Hippocampal formation (tissue), 2 donors: Measurements from ENCODE around the gene DLGAP4.
"Not testable (repeated sequence)": the region's sequence is repeated elsewhere in the genome, so short reads cannot be mapped to it uniquely, and the experiment has no call there.

Source experiments
- DNase-seq, 2 donors: peaks; one replicate each; lab custom pipeline; 2025; lab: John Stamatoyannopoulos, UW

Gene DLGAP4

GRCh38 chr20:36499723-36500501, 193.8 kb downstream of the DLGAP4 start:
- no peak for DNase-seq

- no peak for DNase-seq
These were observed 195.3 kb downstream of the DLGAP4 start for GRCh38 chr20:36501367-36502006.

- DNase-seq: no peak
These were observed 198.2 kb downstream of the DLGAP4 start for GRCh38 chr20:36504295-36504694.

- no peak for DNase-seq
These were observed 200.1 kb downstream of the DLGAP4 start for GRCh38 chr20:36506253-36506652.

- no peak for DNase-seq
These were observed 201.6 kb downstream of the DLGAP4 start for GRCh38 chr20:36507746-36508145.

- DNase-seq: no peak
These were observed 213.0 kb downstream of the DLGAP4 start for GRCh38 chr20:36519012-36519719.

GRCh38 chr20:36519944-36520343, 213.8 kb downstream of the DLGAP4 start:
- no peak for DNase-seq

GRCh38 chr20:36521526-36521925, 215.4 kb downstream of the DLGAP4 start:
- DNase-seq: no peak

GRCh38 chr20:36522412-36522811, 216.3 kb downstream of the DLGAP4 start:
- not testable (repeated sequence) for DNase-seq

- DNase-seq: no peak
These were observed 217.2 kb downstream of the DLGAP4 start for GRCh38 chr20:36523341-36523740.

- no peak for DNase-seq
These were observed 219.7 kb downstream of the DLGAP4 start for GRCh38 chr20:36525620-36526365.

GRCh38 chr20:36526521-36527011, 220.4 kb downstream of the DLGAP4 start:
- no peak for DNase-seq

- no peak for DNase-seq
These were observed 221.4 kb downstream of the DLGAP4 start for GRCh38 chr20:36527331-36528125.

- DNase-seq: no peak
These were observed 222.2 kb downstream of the DLGAP4 start for GRCh38 chr20:36528176-36528874.

- DNase-seq: no peak
These were observed 222.8 kb downstream of the DLGAP4 start for GRCh38 chr20:36528875-36529417.

- no peak for DNase-seq
These were observed 226.2 kb downstream of the DLGAP4 start for GRCh38 chr20:36532388-36532787.

GRCh38 chr20:36532822-36533221, 226.7 kb downstream of the DLGAP4 start:
- no peak for DNase-seq

- DNase-seq: no peak
These were observed 232.0 kb downstream of the DLGAP4 start for GRCh38 chr20:36538026-36538722.

GRCh38 chr20:36540551-36541211, 234.5 kb downstream of the DLGAP4 start:
- DNase-seq: no peak
